Lower leg skin (tissue), 3 donors: ENCODE measurements around the gene BCAT1.

Source experiments
- CTCF ChIP-seq, 3 donors: fragments of 450-650 bp; IDR thresholded peaks; one replicate each; pipeline ENCODE4 v1.5.1; 2016; ENCODE audit warnings: antibody characterized with exemption in 3 of 3, mild to moderate bottlenecking in 3 of 3, moderate library complexity in 2 of 3
- POLR2A ChIP-seq, 2 donors: fragments of 450-650 bp; IDR thresholded peaks; one replicate each; pipeline ENCODE4 v1.6.1; 2016 to 2017; ENCODE audit warnings: antibody characterized with exemption in 2 of 2, mild to moderate bottlenecking in 1 of 2, moderate library complexity in 1 of 2

- TF ChIP-seq POLR2A (IDR thresholded peaks at IDR 0.05): no peak
- TF ChIP-seq CTCF (IDR thresholded peaks at IDR 0.05): no peak
Measured at GRCh38 chr12:24913953-24914352, 34.9 kb downstream of the BCAT1 start.
